Astrocyte (in vitro differentiated cells and primary cell): Measurements from ENCODE around the gene ALCAM. TPM values are rescaled to one million over a fixed set of nuclear protein-coding genes. Genes with fewer than 3 reads are reported as not detected.
"Not testable (repeated sequence)": the region's sequence is repeated elsewhere in the genome, so short reads cannot be mapped to it uniquely, and the experiment has no call there.

ENCODE experiments used
- DNase-seq: peaks from one replicate; pipeline ENCODE4 v3.0.0-alpha.2; 2010; ENCODE audit warnings: low read depth
- FAIRE-seq: peaks from 2 replicates; lab custom pipeline; 2011; peaks lifted over from hg19 to GRCh38; lab: Jason Lieb, UNC
- H2AFZ ChIP-seq: 2 replicates; pipeline ENCODE4 v1.6.0; 2012; ENCODE audit warnings: low read depth, low read length, inconsistent platforms
- H3K27ac ChIP-seq: 2 replicates; pipeline ENCODE4 v1.5.1; 2011; ENCODE audit warnings: low read depth, low read length, inconsistent platforms
- H3K27me3 ChIP-seq: 2 replicates; pipeline ENCODE4 v1.6.0; 2011; ENCODE audit warnings: low read length, inconsistent platforms; ENCODE audit not compliant: insufficient read depth
- H3K36me3 ChIP-seq: 2 replicates; pipeline ENCODE4 v1.5.1; 2011; ENCODE audit warnings: low read length, inconsistent platforms; ENCODE audit not compliant: insufficient read depth
- H3K4me1 ChIP-seq: 2 replicates; pipeline ENCODE4 v1.5.1; 2011; ENCODE audit warnings: low read length, inconsistent platforms; ENCODE audit not compliant: insufficient read depth
- H3K4me2 ChIP-seq: 2 replicates; pipeline ENCODE4 v1.6.0; 2012; ENCODE audit warnings: low read length, inconsistent platforms
- H3K4me3 ChIP-seq: 2 replicates; pipeline ENCODE4 v1.5.1; 2011; ENCODE audit warnings: low read depth, mild to moderate bottlenecking, low read length, inconsistent platforms; ENCODE audit not compliant: insufficient read depth
- H3K79me2 ChIP-seq: 2 replicates; pipeline ENCODE4 v1.6.0; 2012; ENCODE audit warnings: mild to moderate bottlenecking, low read length, inconsistent platforms; ENCODE audit not compliant: insufficient read depth
- H3K9ac ChIP-seq: 2 replicates; pipeline ENCODE4 v1.6.0; 2012; ENCODE audit warnings: mild to moderate bottlenecking, low read length, inconsistent platforms
- H3K9me3 ChIP-seq: 2 replicates; pipeline ENCODE4 v1.5.1; 2012; ENCODE audit warnings: low read depth, mild to moderate bottlenecking, low read length, inconsistent platforms; ENCODE audit not compliant: insufficient read depth
- H4K20me1 ChIP-seq: 2 replicates; pipeline ENCODE4 v1.6.0; 2012; ENCODE audit warnings: low read length, inconsistent platforms; ENCODE audit not compliant: insufficient read depth
- H3K27ac Mint-ChIP-seq: one replicate; pipeline ENCODE4 v1.8.0; 2021; ENCODE audit warnings: mild to moderate bottlenecking, mixed read lengths; ENCODE audit not compliant: unreplicated experiment
- H3K27me3 Mint-ChIP-seq: one replicate; pipeline ENCODE4 v1.8.0; 2021; ENCODE audit warnings: low read depth, mixed read lengths; ENCODE audit not compliant: unreplicated experiment
- H3K36me3 Mint-ChIP-seq: one replicate; pipeline ENCODE4 v1.8.0; 2021; ENCODE audit warnings: low read depth, mixed read lengths; ENCODE audit not compliant: unreplicated experiment
- H3K4me1 Mint-ChIP-seq: one replicate; pipeline ENCODE4 v1.8.0; 2021; ENCODE audit warnings: low read depth, mixed read lengths; ENCODE audit not compliant: unreplicated experiment
- H3K4me3 Mint-ChIP-seq: one replicate; pipeline ENCODE4 v1.8.0; 2021; ENCODE audit warnings: mild to moderate bottlenecking, moderate library complexity, mixed read lengths; ENCODE audit not compliant: unreplicated experiment
- H3K9me3 Mint-ChIP-seq: one replicate; pipeline ENCODE4 v1.8.0; 2021; ENCODE audit warnings: mild to moderate bottlenecking, mixed read lengths; ENCODE audit not compliant: unreplicated experiment
- EZH2 ChIP-seq: IDR thresholded peaks from 2 replicates; pipeline ENCODE4 v1.6.1; 2012; ENCODE audit warnings: mild to moderate bottlenecking, low read length, inconsistent platforms; ENCODE audit not compliant: insufficient read depth
- total RNA-seq: library from RNA; stranded (reverse); gene quantifications from 2 replicates; pipeline ENCODE4 v1.2.1, GENCODE V29; 2021
- TF ChIP-seq, protein P1 (sequence below): IDR thresholded peaks from 2 replicates; pipeline ENCODE4 v1.5.1; 2011; ENCODE audit warnings: low read depth, mild to moderate bottlenecking, inconsistent platforms, low read length, moderate library complexity; ENCODE audit not compliant: insufficient read depth

Gene ALCAM
- total RNA-seq, 1 donor from 2014 or later: 154 TPM

DNA sequence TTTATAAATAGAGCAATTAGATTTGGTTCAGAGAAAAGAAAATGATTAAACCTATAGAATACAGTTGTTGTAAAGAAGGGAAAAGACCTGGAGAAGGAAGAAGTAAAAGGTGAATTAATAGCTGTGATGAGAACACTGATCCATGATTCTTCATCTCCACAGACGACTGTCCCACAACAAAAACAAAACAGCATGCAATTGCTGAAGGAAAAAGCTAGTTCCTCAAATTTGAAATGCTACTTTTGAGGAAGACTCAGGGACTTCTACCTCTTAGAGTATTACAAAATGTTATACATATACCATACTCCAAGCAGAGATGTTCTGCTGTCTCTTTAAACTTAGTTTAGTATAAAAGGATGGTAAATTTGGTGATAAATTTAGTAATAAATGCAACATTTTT lies 21.5 kb downstream of the ALCAM start:
- Mint-ChIP-seq H3K36me3 (peaks cover 14% of the 10 kb centered on the region), H3K4me1 (peaks cover 14% of the 10 kb centered on the region), H3K27me3 (no peaks in the 10 kb centered on the region), H3K4me3 (no peak overlapping the region), H3K27ac (no peak overlapping the region), H3K9me3 (peaks cover 15% of the 10 kb centered on the region)
- Histone ChIP-seq H3K4me2 (no peak overlapping the region), H3K27me3 (no peaks in the 10 kb centered on the region), H3K27ac (peak overlapping the region; percentile 29), H3K4me3 (no peak overlapping the region), H3K36me3 (peaks cover 4% of the 10 kb centered on the region), H4K20me1 (peaks cover 3% of the 10 kb centered on the region), H2AFZ (no peak overlapping the region), H3K4me1 (peaks cover 10% of the 10 kb centered on the region), H3K9ac (peak overlapping the region; percentile 7), H3K9me3 (no peaks in the 10 kb centered on the region), H3K79me2 (peaks cover 100% of the 10 kb centered on the region)
- no peak for FAIRE-seq
- no peak for DNase-seq
- no peak for TF ChIP-seq EZH2
- TF ChIP-seq, protein P1, sequence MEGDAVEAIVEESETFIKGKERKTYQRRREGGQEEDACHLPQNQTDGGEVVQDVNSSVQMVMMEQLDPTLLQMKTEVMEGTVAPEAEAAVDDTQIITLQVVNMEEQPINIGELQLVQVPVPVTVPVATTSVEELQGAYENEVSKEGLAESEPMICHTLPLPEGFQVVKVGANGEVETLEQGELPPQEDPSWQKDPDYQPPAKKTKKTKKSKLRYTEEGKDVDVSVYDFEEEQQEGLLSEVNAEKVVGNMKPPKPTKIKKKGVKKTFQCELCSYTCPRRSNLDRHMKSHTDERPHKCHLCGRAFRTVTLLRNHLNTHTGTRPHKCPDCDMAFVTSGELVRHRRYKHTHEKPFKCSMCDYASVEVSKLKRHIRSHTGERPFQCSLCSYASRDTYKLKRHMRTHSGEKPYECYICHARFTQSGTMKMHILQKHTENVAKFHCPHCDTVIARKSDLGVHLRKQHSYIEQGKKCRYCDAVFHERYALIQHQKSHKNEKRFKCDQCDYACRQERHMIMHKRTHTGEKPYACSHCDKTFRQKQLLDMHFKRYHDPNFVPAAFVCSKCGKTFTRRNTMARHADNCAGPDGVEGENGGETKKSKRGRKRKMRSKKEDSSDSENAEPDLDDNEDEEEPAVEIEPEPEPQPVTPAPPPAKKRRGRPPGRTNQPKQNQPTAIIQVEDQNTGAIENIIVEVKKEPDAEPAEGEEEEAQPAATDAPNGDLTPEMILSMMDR: no peak

DNA sequence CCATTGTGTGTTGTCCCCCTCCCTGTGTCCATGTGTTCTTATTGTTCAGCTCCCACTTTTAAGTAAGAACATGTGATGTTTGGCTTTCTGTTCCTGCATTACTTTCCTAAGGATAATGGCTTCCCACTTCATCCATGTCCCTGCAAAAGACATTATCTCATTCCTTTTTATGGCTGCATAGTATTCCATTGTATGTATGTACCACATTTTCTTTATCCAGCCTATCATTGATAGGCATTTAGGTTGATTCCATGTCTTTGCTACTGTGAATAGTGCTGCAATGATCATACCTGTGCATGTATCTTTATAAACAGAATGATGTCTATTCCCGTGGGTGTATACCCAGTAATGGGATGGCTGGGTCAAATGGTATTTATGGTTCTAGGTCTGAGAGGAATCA lies 23.1 kb downstream of the ALCAM start:
- H3K4me3 ChIP-seq, DNase-seq, H3K36me3 ChIP-seq, H2AFZ ChIP-seq, H3K4me3 Mint-ChIP-seq, H4K20me1 ChIP-seq, H3K27ac Mint-ChIP-seq, H3K27me3 ChIP-seq, FAIRE-seq, H3K27ac ChIP-seq, H3K4me2 ChIP-seq, H3K9me3 ChIP-seq, H3K27me3 Mint-ChIP-seq, H3K9ac ChIP-seq: not testable (repeated sequence)
- H3K4me1 ChIP-seq: peaks cover 17% of the 10 kb centered on the region
- peaks cover 100% of the 10 kb centered on the region for H3K79me2 ChIP-seq
- Mint-ChIP-seq H3K36me3 (peaks cover 14% of the 10 kb centered on the region), H3K9me3 (peaks cover 15% of the 10 kb centered on the region), H3K4me1 (peaks cover 17% of the 10 kb centered on the region)

- not testable (repeated sequence) for H3K4me3 Mint-ChIP-seq
- peaks cover 100% of the 10 kb centered on the region for H3K79me2 ChIP-seq
These were observed 25.9 kb downstream of the ALCAM start for GRCh38 chr3:105392598-105392997.

More at GRCh38 chr3:105392598-105392997, 25.9 kb downstream of the ALCAM start:
- H3K27ac ChIP-seq, H3K4me3 ChIP-seq, H3K27me3 ChIP-seq, H3K9ac ChIP-seq, H4K20me1 ChIP-seq, H3K36me3 ChIP-seq, H3K27me3 Mint-ChIP-seq, DNase-seq, H3K9me3 ChIP-seq, H2AFZ ChIP-seq, H3K4me1 Mint-ChIP-seq, FAIRE-seq, H3K27ac Mint-ChIP-seq, H3K4me2 ChIP-seq: not testable (repeated sequence)
- Mint-ChIP-seq H3K9me3 (peaks cover 15% of the 10 kb centered on the region), H3K36me3 (peaks cover 14% of the 10 kb centered on the region)
- peaks cover 11% of the 10 kb centered on the region for H3K4me1 ChIP-seq
